Body of pancreas (tissue), 4 donors: Measurements from ENCODE around the gene ATXN7L1. TPM values are rescaled to one million over a fixed set of nuclear protein-coding genes. Genes with fewer than 3 reads are reported as not detected.

Experiments
- ATAC-seq: fragments of 150-250 bp; one replicate; pipeline ENCODE4 v1.9.1; 2016
- DNase-seq, 4 donors: peaks; one replicate each; pipeline ENCODE4 v3.0.0-alpha.2; 2019
- H3K27ac ChIP-seq, 4 donors: fragments of 200-600 bp; sonication (generic); 1 replicate in 3 of 4; 2 replicates in 1 of 4; pipeline versions ENCODE4 v1.5.1 to v1.6.1; 2016 to 2019; ENCODE audit warnings: mild to moderate bottlenecking in 1 of 4, mixed read lengths in 1 of 4, moderate library complexity in 1 of 4
- H3K27me3 ChIP-seq, 2 donors: fragments of 200-600 bp; sonication (generic); one replicate each; pipeline ENCODE4 v1.6.0; 2016; ENCODE audit warnings: mild to moderate bottlenecking in 1 of 2
- H3K36me3 ChIP-seq, 2 donors: fragments of 200-600 bp; sonication (generic); replicated peaks in 1 of 2; 2 replicates each; pipeline ENCODE4 v1.5.1; 2016; ENCODE audit warnings: low read depth in 2 of 2; ENCODE audit not compliant: insufficient read depth in 1 of 2
- H3K4me1 ChIP-seq: fragments of 200-600 bp; sonication (generic); one replicate; pipeline ENCODE4 v1.6.0; 2016
- H3K4me3 ChIP-seq, 2 donors: fragments of 200-600 bp; sonication (generic); 1 replicate in 1 of 2; 2 replicates in 1 of 2; pipeline ENCODE4 v1.5.1; 2016 to 2019
- H3K9me3 ChIP-seq, 3 donors: fragments of 200-600 bp; sonication (generic); 1 replicate in 2 of 3; 2 replicates in 1 of 3; pipeline ENCODE4 v1.5.1; 2016
- POLR2A ChIP-seq, 3 donors: fragments of 450-650 bp; IDR thresholded peaks; one replicate each; pipeline ENCODE4 v1.6.1; 2016; ENCODE audit warnings: antibody characterized with exemption in 3 of 3, mild to moderate bottlenecking in 2 of 3
- WGBS, 2 donors: methylation state at CpG; one replicate each; pipeline ENCODE4 v1.1.5; 2017; 5-methylcytosine and 5-hydroxymethylcytosine counted together
- intact Hi-C: fragments of 100-400 bp; cut with DNase I; formaldehyde crosslinking; loops from one replicate; pipeline ENCODE4 v1.15.1; 2023
- total RNA-seq, 2 donors: library from RNA; depleted of rRNA; stranded (reverse); fragments of >200 nt; gene quantifications; one replicate each; pipeline ENCODE4 v1.1.0, GENCODE V29; 2016
- TF ChIP-seq, protein P1 (sequence below), 7 experiments: fragments of 450-650 bp in 4 of 7; fragments of 200-600 bp in 3 of 7; sonication (generic) in 3 of 7; IDR thresholded peaks; one replicate each; pipeline ENCODE4 v1.5.1; 2016 to 2019; ENCODE audit warnings: antibody characterized with exemption in 7 of 7

Gene ATXN7L1
- total RNA-seq, 2 donors from 2014 or later, result 6.6 to 8.0 TPM

DNA sequence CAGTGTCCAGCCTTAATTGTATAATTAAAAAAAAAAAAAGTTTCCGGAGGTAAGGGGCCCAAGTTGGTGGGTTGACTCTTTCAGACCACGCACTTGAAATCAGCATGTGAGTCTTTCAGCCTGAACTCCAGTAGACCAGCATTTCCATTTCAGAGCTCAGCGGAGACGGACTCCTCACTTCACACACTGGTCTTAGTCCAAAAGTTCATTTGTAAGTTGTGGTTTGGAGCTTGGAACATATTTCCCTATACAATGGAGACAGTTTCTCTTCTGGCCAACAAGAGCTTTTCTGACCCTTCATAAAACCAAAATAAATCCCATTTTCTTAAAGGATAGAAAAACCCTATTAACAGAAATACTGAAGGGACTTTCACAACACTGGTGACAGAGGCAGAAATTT, 41.0 kb downstream of the ATXN7L1 start:
- Histone ChIP-seq H3K9me3 (no peaks in the 10 kb centered on the region), H3K4me3 (no peak overlapping the region), H3K27ac (no peak overlapping the region), H3K27me3 (no peaks in the 10 kb centered on the region), H3K4me1 (peaks cover 15% of the 10 kb centered on the region), H3K36me3 (no peaks in the 10 kb centered on the region)
- WGBS, 2 donors, result 94 to 98% methylated on average over 4 of the region's 4 CpGs
- ATAC-seq (no peak), DNase-seq (no peak)
- TF ChIP-seq, protein P1, sequence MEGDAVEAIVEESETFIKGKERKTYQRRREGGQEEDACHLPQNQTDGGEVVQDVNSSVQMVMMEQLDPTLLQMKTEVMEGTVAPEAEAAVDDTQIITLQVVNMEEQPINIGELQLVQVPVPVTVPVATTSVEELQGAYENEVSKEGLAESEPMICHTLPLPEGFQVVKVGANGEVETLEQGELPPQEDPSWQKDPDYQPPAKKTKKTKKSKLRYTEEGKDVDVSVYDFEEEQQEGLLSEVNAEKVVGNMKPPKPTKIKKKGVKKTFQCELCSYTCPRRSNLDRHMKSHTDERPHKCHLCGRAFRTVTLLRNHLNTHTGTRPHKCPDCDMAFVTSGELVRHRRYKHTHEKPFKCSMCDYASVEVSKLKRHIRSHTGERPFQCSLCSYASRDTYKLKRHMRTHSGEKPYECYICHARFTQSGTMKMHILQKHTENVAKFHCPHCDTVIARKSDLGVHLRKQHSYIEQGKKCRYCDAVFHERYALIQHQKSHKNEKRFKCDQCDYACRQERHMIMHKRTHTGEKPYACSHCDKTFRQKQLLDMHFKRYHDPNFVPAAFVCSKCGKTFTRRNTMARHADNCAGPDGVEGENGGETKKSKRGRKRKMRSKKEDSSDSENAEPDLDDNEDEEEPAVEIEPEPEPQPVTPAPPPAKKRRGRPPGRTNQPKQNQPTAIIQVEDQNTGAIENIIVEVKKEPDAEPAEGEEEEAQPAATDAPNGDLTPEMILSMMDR (IDR thresholded peaks at IDR 0.05), result no peak
- no peak for TF ChIP-seq POLR2A (IDR thresholded peaks at IDR 0.05)
- intact Hi-C loops, result no loop called here

GRCh38 chr7:105831824-105832535, 44.4 kb downstream of the ATXN7L1 start:
- Histone ChIP-seq H3K27me3 (no peaks in the 10 kb centered on the region), H3K4me3 (no peak overlapping the region), H3K9me3 (no peaks in the 10 kb centered on the region), H3K36me3 (no peaks in the 10 kb centered on the region), H3K4me1 (peaks cover 20% of the 10 kb centered on the region), H3K27ac (no peak overlapping the region)
- intact Hi-C loops, result no loop called here
- ATAC-seq (no peak), DNase-seq (no peak)
- WGBS, 2 donors, result 89 to 95% methylated on average over 4 of the region's 4 CpGs
- TF ChIP-seq, protein P1 (IDR thresholded peaks at IDR 0.05), result no peak
- TF ChIP-seq POLR2A (IDR thresholded peaks at IDR 0.05), result no peak

DNA sequence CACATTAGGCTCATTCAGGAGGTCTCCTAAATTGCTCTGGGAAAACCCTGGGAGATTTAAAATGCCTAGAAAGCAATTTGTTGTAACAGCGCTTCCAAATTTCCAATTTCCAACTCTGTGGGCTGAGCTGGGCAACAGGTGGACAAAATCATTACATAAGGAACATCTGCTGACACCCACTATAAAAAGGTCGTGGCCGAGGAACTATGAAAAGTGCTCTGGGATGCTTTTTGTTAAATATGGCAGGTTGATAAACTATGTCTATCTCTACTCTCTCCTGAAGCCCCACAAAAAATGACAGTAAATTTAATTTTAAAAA, 45.1 kb downstream of the ATXN7L1 start:
- 94 to 97% methylated on average over 3 of the region's 3 CpGs for WGBS, 2 donors
- no peak for DNase-seq
- Histone ChIP-seq H3K36me3 (no peaks in the 10 kb centered on the region), H3K4me3 (no peak overlapping the region), H3K9me3 (no peaks in the 10 kb centered on the region), H3K27ac (no peak overlapping the region), H3K27me3 (no peaks in the 10 kb centered on the region), H3K4me1 (peaks cover 20% of the 10 kb centered on the region)
- ATAC-seq, result no peak
- intact Hi-C loops, result no loop called here
- no peak for TF ChIP-seq POLR2A (IDR thresholded peaks at IDR 0.05)
- TF ChIP-seq, protein P1 (IDR thresholded peaks at IDR 0.05), result no peak

- ATAC-seq (peak; percentile 27), DNase-seq (peak in 1 of 4 donors; percentile 5)
- Histone ChIP-seq H3K27me3 (no peaks in the 10 kb centered on the region), H3K27ac (no peak overlapping the region), H3K4me3 (no peak overlapping the region), H3K4me1 (peaks cover 20% of the 10 kb centered on the region), H3K9me3 (no peaks in the 10 kb centered on the region), H3K36me3 (no peaks in the 10 kb centered on the region)
- WGBS, 2 donors, result 62 to 78% methylated on average over 6 of the region's 6 CpGs
- no peak for TF ChIP-seq POLR2A (IDR thresholded peaks at IDR 0.05)
- TF ChIP-seq, protein P1 (IDR thresholded peaks at IDR 0.05), result no peak
- intact Hi-C loops, result no loop called here
Measured at GRCh38 chr7:105830405-105831301, 45.7 kb downstream of the ATXN7L1 start.
